Smooth muscle cell (in vitro differentiated cells): Measurements from ENCODE around the gene DCTD. TPM values are rescaled to one million over a fixed set of nuclear protein-coding genes. Genes with fewer than 3 reads are reported as not detected.

Experiments used
- DNase-seq: peaks from one replicate; lab custom pipeline; 2025; ENCODE audit not compliant: unreplicated experiment; lab: John Stamatoyannopoulos, UW
- H2AFZ ChIP-seq: fragments of 200-600 bp; sonication (generic); 2 replicates; pipeline ENCODE4 v1.6.0; 2016; ENCODE audit warnings: antibody characterized with exemption, low read depth, mild to moderate bottlenecking
- H3F3A ChIP-seq: fragments of 200-600 bp; sonication (generic); 2 replicates; pipeline ENCODE4 v1.6.0; 2017; ENCODE audit warnings: antibody characterized with exemption, low read depth
- H3K27ac ChIP-seq: fragments of 200-600 bp; sonication (generic); 2 replicates; pipeline ENCODE4 v1.5.1; 2016; ENCODE audit warnings: low read depth, mild to moderate bottlenecking
- H3K27me3 ChIP-seq: fragments of 200-600 bp; sonication (generic); 2 replicates; pipeline ENCODE4 v1.6.1; 2016; ENCODE audit warnings: low read depth, mild to moderate bottlenecking
- H3K36me3 ChIP-seq: fragments of 200-600 bp; sonication (generic); 2 replicates; pipeline ENCODE4 v1.5.1; 2016; ENCODE audit warnings: low read depth
- H3K4me1 ChIP-seq: fragments of 200-600 bp; sonication (generic); 2 replicates; pipeline ENCODE4 v1.5.1; 2016; ENCODE audit warnings: low read depth
- H3K4me2 ChIP-seq: fragments of 200-600 bp; sonication (generic); 2 replicates; pipeline ENCODE4 v1.6.0; 2016; ENCODE audit warnings: mild to moderate bottlenecking
- H3K4me3 ChIP-seq: fragments of 200-600 bp; sonication (generic); 2 replicates; pipeline ENCODE4 v1.5.1; 2016; ENCODE audit warnings: mild to moderate bottlenecking
- H3K79me2 ChIP-seq: fragments of 200-600 bp; sonication (generic); 2 replicates; pipeline ENCODE4 v1.6.0; 2016; ENCODE audit warnings: low read depth, mild to moderate bottlenecking
- H3K9ac ChIP-seq: fragments of 200-600 bp; sonication (generic); 2 replicates; pipeline ENCODE4 v1.6.0; 2016; ENCODE audit warnings: low read depth
- H3K9me3 ChIP-seq: fragments of 200-600 bp; sonication (generic); replicated peaks from 2 replicates; pipeline ENCODE4 v1.5.1; 2016; ENCODE audit warnings: low read depth
- H4K20me1 ChIP-seq: fragments of 200-600 bp; sonication (generic); 2 replicates; pipeline ENCODE4 v1.6.0; 2016; ENCODE audit warnings: low read depth
- WGBS: methylation state at CpG from one replicate; pipeline ENCODE4 v1.1.7; 2016; ENCODE audit warnings: low lambda C conversion rate; 5-methylcytosine and 5-hydroxymethylcytosine counted together
- polyA plus RNA-seq: library from polyadenylated mRNA; unstranded; fragments of >200 nt; fragmentation: Nextera tagmentation; extraction: Ambion mirVana; gene quantifications from 2 replicates; pipeline ENCODE4 v1.2.1, GENCODE V29; 2016
- total RNA-seq: library from RNA; depleted of rRNA; stranded (reverse); fragments of >200 nt; gene quantifications from 2 replicates; pipeline ENCODE4 v1.2.3, GENCODE V29; 2014
- TF ChIP-seq, protein P1 (sequence below): fragments of 200-600 bp; sonication (generic); IDR thresholded peaks from 2 replicates; pipeline ENCODE4 v1.5.1; 2017; ENCODE audit warnings: borderline replicate concordance, mild to moderate bottlenecking, antibody characterized with exemption; ENCODE audit not compliant: insufficient read depth, poor library complexity, severe bottlenecking

Gene DCTD
- total and polyA plus RNA-seq, 2 experiments from 2014 or later = 84.4 to 85.3 TPM

DNA sequence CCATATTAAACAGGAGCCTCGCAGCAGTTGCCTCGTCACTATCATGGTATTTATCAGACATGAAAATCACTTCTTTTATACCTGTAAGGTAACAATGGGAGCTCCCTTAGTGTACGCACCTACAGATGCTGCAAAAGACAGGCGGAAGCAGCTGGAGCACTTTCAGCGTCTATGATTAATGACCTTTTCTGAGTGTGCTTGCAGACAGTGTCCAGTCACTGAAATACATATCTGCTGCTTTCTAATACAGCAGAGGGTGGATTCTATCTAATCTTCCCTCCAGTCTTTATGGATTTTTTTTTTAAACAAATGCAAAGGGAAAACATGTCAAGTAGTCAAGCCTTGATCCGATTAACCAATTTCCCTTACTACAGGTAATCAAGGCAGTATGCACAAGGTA, 24.1 kb downstream of the DCTD start:
- H3K36me3 ChIP-seq = peaks cover 22% of the 10 kb centered on the region
- TF ChIP-seq, protein P1, sequence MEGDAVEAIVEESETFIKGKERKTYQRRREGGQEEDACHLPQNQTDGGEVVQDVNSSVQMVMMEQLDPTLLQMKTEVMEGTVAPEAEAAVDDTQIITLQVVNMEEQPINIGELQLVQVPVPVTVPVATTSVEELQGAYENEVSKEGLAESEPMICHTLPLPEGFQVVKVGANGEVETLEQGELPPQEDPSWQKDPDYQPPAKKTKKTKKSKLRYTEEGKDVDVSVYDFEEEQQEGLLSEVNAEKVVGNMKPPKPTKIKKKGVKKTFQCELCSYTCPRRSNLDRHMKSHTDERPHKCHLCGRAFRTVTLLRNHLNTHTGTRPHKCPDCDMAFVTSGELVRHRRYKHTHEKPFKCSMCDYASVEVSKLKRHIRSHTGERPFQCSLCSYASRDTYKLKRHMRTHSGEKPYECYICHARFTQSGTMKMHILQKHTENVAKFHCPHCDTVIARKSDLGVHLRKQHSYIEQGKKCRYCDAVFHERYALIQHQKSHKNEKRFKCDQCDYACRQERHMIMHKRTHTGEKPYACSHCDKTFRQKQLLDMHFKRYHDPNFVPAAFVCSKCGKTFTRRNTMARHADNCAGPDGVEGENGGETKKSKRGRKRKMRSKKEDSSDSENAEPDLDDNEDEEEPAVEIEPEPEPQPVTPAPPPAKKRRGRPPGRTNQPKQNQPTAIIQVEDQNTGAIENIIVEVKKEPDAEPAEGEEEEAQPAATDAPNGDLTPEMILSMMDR = no peak

DNA sequence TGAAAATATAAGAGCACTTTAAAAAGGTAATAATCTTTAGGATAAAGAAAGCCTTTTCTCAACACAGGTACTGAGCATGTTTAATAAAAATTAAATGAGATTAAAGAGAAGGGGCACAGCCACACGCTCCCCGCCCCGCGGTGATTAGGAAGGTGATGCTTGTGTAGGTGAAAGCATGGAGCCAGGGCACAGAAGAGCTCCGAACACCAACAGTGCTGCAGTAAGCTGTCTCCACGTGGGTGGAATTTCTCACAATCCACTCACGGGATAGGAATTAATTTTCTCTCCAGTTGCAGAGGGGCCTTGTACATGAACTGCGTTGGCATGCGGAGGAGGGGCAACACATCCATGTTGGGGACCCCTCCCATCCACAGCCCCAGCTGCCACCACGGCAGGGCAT, 27.0 kb downstream of the DCTD start:
- DNase-seq = no peak
- no peak overlapping the region for H3K27ac ChIP-seq
- H2AFZ ChIP-seq = no peak overlapping the region
- TF ChIP-seq, protein P1 = no peak
- no peaks in the 10 kb centered on the region for H3K79me2 ChIP-seq
- H3K4me1 ChIP-seq = no peaks in the 10 kb centered on the region
- H3K9ac ChIP-seq = no peak overlapping the region
- WGBS = 93% methylated on average over 10 of the region's 10 CpGs
- H3K27me3 ChIP-seq = no peaks in the 10 kb centered on the region
- H4K20me1 ChIP-seq = peaks cover 8% of the 10 kb centered on the region
- no peaks in the 10 kb centered on the region for H3F3A ChIP-seq
- H3K4me3 ChIP-seq = no peak overlapping the region
- H3K36me3 ChIP-seq = peaks cover 29% of the 10 kb centered on the region
- H3K9me3 ChIP-seq = no peaks in the 10 kb centered on the region
- H3K4me2 ChIP-seq = no peak overlapping the region

More for the DNA sequence above, 24.1 kb downstream of the DCTD start:
- H3K4me1 ChIP-seq = no peaks in the 10 kb centered on the region
- no peak for DNase-seq
- peaks cover 23% of the 10 kb centered on the region for H4K20me1 ChIP-seq
- H3K27me3 ChIP-seq = no peaks in the 10 kb centered on the region
- no peaks in the 10 kb centered on the region for H3F3A ChIP-seq
- no peak overlapping the region for H3K27ac ChIP-seq
- H2AFZ ChIP-seq = no peak overlapping the region
- H3K9ac ChIP-seq = no peak overlapping the region
- H3K4me2 ChIP-seq = no peak overlapping the region
- WGBS = 94% methylated on average over 6 of the region's 6 CpGs
- H3K4me3 ChIP-seq = no peak overlapping the region
- no peaks in the 10 kb centered on the region for H3K79me2 ChIP-seq
- no peaks in the 10 kb centered on the region for H3K9me3 ChIP-seq

GRCh38 chr4:182888891-182889290, 28.3 kb downstream of the DCTD start:
- Histone ChIP-seq H3K9ac (no peak overlapping the region), H3K27me3 (no peaks in the 10 kb centered on the region), H3K36me3 (peaks cover 26% of the 10 kb centered on the region), H3K4me1 (no peaks in the 10 kb centered on the region), H3K4me3 (no peak overlapping the region), H3K79me2 (no peaks in the 10 kb centered on the region), H2AFZ (no peak overlapping the region), H3K9me3 (no peaks in the 10 kb centered on the region), H3F3A (no peaks in the 10 kb centered on the region), H3K27ac (no peak overlapping the region), H4K20me1 (no peaks in the 10 kb centered on the region), H3K4me2 (no peak overlapping the region)
- TF ChIP-seq, protein P1 = no peak
- 91% methylated on average over 4 of the region's 4 CpGs for WGBS
- no peak for DNase-seq

- no peak overlapping the region for H3K4me2 ChIP-seq
- DNase-seq = no peak
- H4K20me1 ChIP-seq = no peaks in the 10 kb centered on the region
- no peak overlapping the region for H3K4me3 ChIP-seq
- no peak overlapping the region for H3K27ac ChIP-seq
- no peaks in the 10 kb centered on the region for H3K4me1 ChIP-seq
- no peaks in the 10 kb centered on the region for H3K9me3 ChIP-seq
- 97% methylated on average over 9 of the region's 9 CpGs for WGBS
- no peak overlapping the region for H3K9ac ChIP-seq
- no peaks in the 10 kb centered on the region for H3K27me3 ChIP-seq
- H3F3A ChIP-seq = no peaks in the 10 kb centered on the region
- no peak overlapping the region for H2AFZ ChIP-seq
- TF ChIP-seq, protein P1 = no peak
- no peaks in the 10 kb centered on the region for H3K79me2 ChIP-seq
- peaks cover 26% of the 10 kb centered on the region for H3K36me3 ChIP-seq
Measured at GRCh38 chr4:182886768-182887167, 30.4 kb downstream of the DCTD start.
